Prostate gland (tissue), 2 donors: ENCODE results near the gene ARSB. TPM values are rescaled to one million over a fixed set of nuclear protein-coding genes. Genes with fewer than 3 reads are reported as not detected.

ENCODE experiments used
- DNase-seq: peaks from one replicate; pipeline ENCODE4 v3.0.0-alpha.2; 2019; ENCODE audit warnings: low spot score
- H3K27ac ChIP-seq, 2 donors: fragments of 200-600 bp; sonication (generic); 2 replicates each; pipeline ENCODE4 v1.5.1; 2017 to 2019
- H3K27me3 ChIP-seq: fragments of 200-600 bp; sonication (generic); replicated peaks from 2 replicates; pipeline ENCODE4 v1.5.1; 2019; ENCODE audit not compliant: insufficient read depth
- H3K36me3 ChIP-seq, 2 donors: fragments of 200-600 bp; sonication (generic); 1 replicate in 1 of 2; 2 replicates in 1 of 2; pipeline versions ENCODE4 v1.5.1 to v1.8.1; 2017 to 2019
- H3K4me1 ChIP-seq: fragments of 200-600 bp; sonication (generic); replicated peaks from 2 replicates; pipeline ENCODE4 v1.5.1; 2019
- H3K4me3 ChIP-seq, 2 donors: fragments of 200-600 bp; sonication (generic); 2 replicates each; pipeline ENCODE4 v1.5.1; 2017 to 2019
- H3K9me3 ChIP-seq: fragments of 200-600 bp; sonication (generic); 2 replicates; pipeline ENCODE4 v1.5.1; 2017
- POLR2A ChIP-seq: fragments of 450-650 bp; IDR thresholded peaks from one replicate; pipeline ENCODE4 v1.6.1; 2016; ENCODE audit warnings: antibody characterized with exemption, mild to moderate bottlenecking
- POLR2AphosphoS5 ChIP-seq: sonication (generic); formaldehyde crosslinking; IDR thresholded peaks from one replicate; pipeline ENCODE4 v1.6.1; 2017; ENCODE audit warnings: antibody characterized with exemption
- WGBS: methylation state at CpG from one replicate; pipeline ENCODE4 v1.1.5; 2018; 5-methylcytosine and 5-hydroxymethylcytosine counted together
- intact Hi-C: fragments of 100-400 bp; cut with DNase I; formaldehyde crosslinking; loops from one replicate; pipeline ENCODE4 v1.14.2; 2022
- total RNA-seq, 2 donors: library from RNA; depleted of rRNA; stranded (reverse); fragments of >200 nt; gene quantifications; one replicate each; pipeline ENCODE4 v1.1.0, GENCODE V29; 2016
- TF ChIP-seq, protein P1 (sequence below), 4 experiments: fragments of 200-600 bp in 2 of 4; fragments of 450-650 bp in 2 of 4; sonication (generic) in 2 of 4; IDR thresholded peaks; 1 replicate in 3 of 4; 2 replicates in 1 of 4; pipeline ENCODE4 v1.5.1; 2016 to 2019; ENCODE audit warnings: antibody characterized with exemption in 4 of 4, mild to moderate bottlenecking in 2 of 4, moderate library complexity in 2 of 4

Gene ARSB
- total RNA-seq, 2 donors from 2014 or later: 5.4 to 14.9 TPM

- TF ChIP-seq POLR2A: no peak
- TF ChIP-seq POLR2AphosphoS5: no peak
- H3K9me3 ChIP-seq: no peaks in the 10 kb centered on the region
- no peak overlapping the region for H3K4me3 ChIP-seq
- no peaks in the 10 kb centered on the region for H3K27me3 ChIP-seq
- no peaks in the 10 kb centered on the region for H3K36me3 ChIP-seq
- H3K27ac ChIP-seq: no peak overlapping the region
- intact Hi-C loops: loop anchor here (10.0 kb wide), 1 partner anchor 86 kb away; no protein-coding TSS in a partner anchor
- H3K4me1 ChIP-seq: no peaks in the 10 kb centered on the region
- 90% methylated on average over 8 of the region's 8 CpGs for WGBS
- no peak for DNase-seq
Observed at GRCh38 chr5:78808818-78809217, 176.3 kb downstream of the ARSB start.

- TF ChIP-seq POLR2A (no peak), POLR2AphosphoS5 (no peak)
- TF ChIP-seq, protein P1, sequence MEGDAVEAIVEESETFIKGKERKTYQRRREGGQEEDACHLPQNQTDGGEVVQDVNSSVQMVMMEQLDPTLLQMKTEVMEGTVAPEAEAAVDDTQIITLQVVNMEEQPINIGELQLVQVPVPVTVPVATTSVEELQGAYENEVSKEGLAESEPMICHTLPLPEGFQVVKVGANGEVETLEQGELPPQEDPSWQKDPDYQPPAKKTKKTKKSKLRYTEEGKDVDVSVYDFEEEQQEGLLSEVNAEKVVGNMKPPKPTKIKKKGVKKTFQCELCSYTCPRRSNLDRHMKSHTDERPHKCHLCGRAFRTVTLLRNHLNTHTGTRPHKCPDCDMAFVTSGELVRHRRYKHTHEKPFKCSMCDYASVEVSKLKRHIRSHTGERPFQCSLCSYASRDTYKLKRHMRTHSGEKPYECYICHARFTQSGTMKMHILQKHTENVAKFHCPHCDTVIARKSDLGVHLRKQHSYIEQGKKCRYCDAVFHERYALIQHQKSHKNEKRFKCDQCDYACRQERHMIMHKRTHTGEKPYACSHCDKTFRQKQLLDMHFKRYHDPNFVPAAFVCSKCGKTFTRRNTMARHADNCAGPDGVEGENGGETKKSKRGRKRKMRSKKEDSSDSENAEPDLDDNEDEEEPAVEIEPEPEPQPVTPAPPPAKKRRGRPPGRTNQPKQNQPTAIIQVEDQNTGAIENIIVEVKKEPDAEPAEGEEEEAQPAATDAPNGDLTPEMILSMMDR (IDR thresholded peaks at IDR 0.05): no peak
- WGBS: 80% methylated on average over 6 of the region's 6 CpGs
- Histone ChIP-seq H3K4me3 (no peak overlapping the region), H3K36me3 (no peaks in the 10 kb centered on the region), H3K4me1 (no peaks in the 10 kb centered on the region), H3K27ac (no peak overlapping the region), H3K9me3 (no peaks in the 10 kb centered on the region), H3K27me3 (no peaks in the 10 kb centered on the region)
- intact Hi-C loops: loop anchor here (10.0 kb wide), 1 partner anchor 86 kb away; no protein-coding TSS in a partner anchor
- no peak for DNase-seq
Observed at GRCh38 chr5:78808380-78808779, 176.7 kb downstream of the ARSB start.

DNA sequence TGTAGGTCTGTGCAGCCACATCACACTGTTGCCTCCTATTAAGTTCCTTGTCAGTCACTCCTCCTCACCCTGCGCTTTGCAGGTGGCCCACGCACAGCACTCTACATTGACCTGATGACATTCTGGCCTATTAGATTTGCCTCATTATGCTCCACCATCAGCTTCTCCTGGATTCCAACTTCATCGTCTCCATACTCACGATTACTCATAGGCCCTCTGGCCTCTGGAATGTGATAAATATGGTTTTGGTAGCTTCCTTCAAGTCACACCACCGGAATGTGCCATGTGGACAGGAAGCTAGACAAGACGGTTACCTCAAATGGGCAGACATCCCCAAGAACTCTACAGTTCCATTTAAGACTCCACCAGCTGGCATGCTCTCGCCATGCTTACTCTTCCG, 178.6 kb downstream of the ARSB start:
- intact Hi-C loops: loop anchor here (10.0 kb wide), 1 partner anchor 88 kb away; no protein-coding TSS in a partner anchor
- H3K27ac ChIP-seq: no peak overlapping the region
- no peaks in the 10 kb centered on the region for H3K9me3 ChIP-seq
- H3K4me3 ChIP-seq: no peak overlapping the region
- no peaks in the 10 kb centered on the region for H3K27me3 ChIP-seq
- no peak for DNase-seq
- no peaks in the 10 kb centered on the region for H3K4me1 ChIP-seq
- no peaks in the 10 kb centered on the region for H3K36me3 ChIP-seq
- TF ChIP-seq, protein P1 (IDR thresholded peaks at IDR 0.05): no peak
- no peak for TF ChIP-seq POLR2AphosphoS5
- no peak for TF ChIP-seq POLR2A
- WGBS: 98% methylated on average over 8 of the region's 8 CpGs

GRCh38 chr5:78805474-78806124, 179.5 kb downstream of the ARSB start:
- no peak for DNase-seq
- Histone ChIP-seq H3K36me3 (no peaks in the 10 kb centered on the region), H3K27ac (no peak overlapping the region), H3K9me3 (no peaks in the 10 kb centered on the region), H3K27me3 (no peaks in the 10 kb centered on the region), H3K4me1 (no peaks in the 10 kb centered on the region), H3K4me3 (no peak overlapping the region)
- TF ChIP-seq POLR2AphosphoS5 (no peak), POLR2A (no peak)
- TF ChIP-seq, protein P1 (IDR thresholded peaks at IDR 0.05): no peak
- intact Hi-C loops: loop anchor here (10.0 kb wide), 1 partner anchor 89 kb away; no protein-coding TSS in a partner anchor
- 96% methylated on average over 10 of the region's 10 CpGs for WGBS

DNA sequence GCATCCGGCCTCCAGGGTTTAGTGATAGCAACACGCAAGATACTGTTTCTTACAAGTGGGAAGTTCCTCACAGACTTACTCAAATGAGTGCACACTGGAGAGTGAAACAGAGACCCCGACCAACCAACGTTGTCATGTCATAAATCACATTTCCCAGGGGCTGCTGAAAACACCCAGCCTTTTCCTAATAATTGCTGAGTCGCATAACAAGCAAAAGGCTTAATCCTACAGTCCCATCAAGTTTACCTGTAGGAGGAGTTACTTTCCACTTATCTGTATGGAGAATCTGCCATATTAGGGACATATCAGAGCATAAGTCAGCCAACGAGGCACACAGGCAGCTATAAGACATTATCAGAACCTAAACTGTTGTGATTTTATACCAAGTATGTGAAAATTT, 180.1 kb downstream of the ARSB start:
- Histone ChIP-seq H3K4me1 (no peaks in the 10 kb centered on the region), H3K4me3 (no peak overlapping the region), H3K27ac (no peak overlapping the region), H3K36me3 (no peaks in the 10 kb centered on the region), H3K27me3 (no peaks in the 10 kb centered on the region), H3K9me3 (no peaks in the 10 kb centered on the region)
- intact Hi-C loops: loop anchor here (10.0 kb wide), 1 partner anchor 90 kb away; no protein-coding TSS in a partner anchor
- TF ChIP-seq POLR2AphosphoS5: no peak
- no peak for TF ChIP-seq POLR2A
- TF ChIP-seq, protein P1 (IDR thresholded peaks at IDR 0.05): no peak
- no peak for DNase-seq
- 78% methylated on average over 6 of the region's 6 CpGs for WGBS
